Spinal cord (tissue), 10 donors: ENCODE data around the gene STK17B. TPM values are rescaled to one million over a fixed set of nuclear protein-coding genes. Genes with fewer than 3 reads are reported as not detected.

Experiments
- DNase-seq, 6 donors: peaks; one replicate each; pipeline versions ENCODE4 v3.0.0 to v3.0.0-alpha.2; 2013 to 2015; ENCODE audit warnings: low spot score in 6 of 6, low read depth in 4 of 6
- H3K27ac ChIP-seq: one replicate; pipeline ENCODE4 v1.5.1; 2013; ENCODE audit warnings: low read depth, low read length, control low read depth
- H3K27me3 ChIP-seq: one replicate; pipeline ENCODE4 v1.6.1; 2013; ENCODE audit warnings: low read length; ENCODE audit not compliant: control insufficient read depth, insufficient read depth
- H3K36me3 ChIP-seq: one replicate; pipeline ENCODE4 v1.6.1; 2013; ENCODE audit warnings: low read length; ENCODE audit not compliant: control insufficient read depth, insufficient read depth
- H3K4me1 ChIP-seq: one replicate; pipeline ENCODE4 v1.6.1; 2013; ENCODE audit warnings: low read length; ENCODE audit not compliant: control insufficient read depth, insufficient read depth
- H3K4me3 ChIP-seq: one replicate; pipeline ENCODE4 v1.5.1; 2013; ENCODE audit warnings: low read depth, low read length, control low read depth
- H3K9me3 ChIP-seq: one replicate; pipeline ENCODE4 v1.6.1; 2013; ENCODE audit warnings: low read length; ENCODE audit not compliant: control insufficient read depth, insufficient read depth
- WGBS: methylation state at CpG from one replicate; pipeline ENCODE4 v1.1.5; 2013; ENCODE audit warnings: missing lambda C conversion rate; ENCODE audit not compliant: insufficient coverage; 5-methylcytosine and 5-hydroxymethylcytosine counted together
- polyA plus RNA-seq, 2 donors: library from polyadenylated mRNA; unstranded; fragments of 120-200 nt; gene quantifications; one replicate each; pipeline ENCODE4 v1.2.1, GENCODE V29; 2013; ENCODE audit not compliant: insufficient read length in 2 of 2
- total RNA-seq, 2 donors: library from RNA; depleted of rRNA in 1 of 2; stranded (reverse); fragments of 120-200 nt in 1 of 2; fragments of >200 nt in 1 of 2; gene quantifications; one replicate each; pipeline versions ENCODE4 v1.2.3 to v1.2.4, GENCODE V29; 2013 to 2014
- donor health status: healthy.

The STK17B gene
- total and polyA plus RNA-seq, 4 donors, result 8.1 to 29.4 (median 10.7) TPM

GRCh38 chr2:196206804-196207203, 35.4 kb upstream of the STK17B start:
- Histone ChIP-seq H3K4me1 (no peaks in the 10 kb centered on the region), H3K27me3 (no peaks in the 10 kb centered on the region), H3K4me3 (no peak overlapping the region), H3K9me3 (no peaks in the 10 kb centered on the region), H3K36me3 (no peaks in the 10 kb centered on the region), H3K27ac (no peak overlapping the region)
- 100% methylated on average over 1 of the region's 1 CpG for WGBS
- no peak for DNase-seq

DNA sequence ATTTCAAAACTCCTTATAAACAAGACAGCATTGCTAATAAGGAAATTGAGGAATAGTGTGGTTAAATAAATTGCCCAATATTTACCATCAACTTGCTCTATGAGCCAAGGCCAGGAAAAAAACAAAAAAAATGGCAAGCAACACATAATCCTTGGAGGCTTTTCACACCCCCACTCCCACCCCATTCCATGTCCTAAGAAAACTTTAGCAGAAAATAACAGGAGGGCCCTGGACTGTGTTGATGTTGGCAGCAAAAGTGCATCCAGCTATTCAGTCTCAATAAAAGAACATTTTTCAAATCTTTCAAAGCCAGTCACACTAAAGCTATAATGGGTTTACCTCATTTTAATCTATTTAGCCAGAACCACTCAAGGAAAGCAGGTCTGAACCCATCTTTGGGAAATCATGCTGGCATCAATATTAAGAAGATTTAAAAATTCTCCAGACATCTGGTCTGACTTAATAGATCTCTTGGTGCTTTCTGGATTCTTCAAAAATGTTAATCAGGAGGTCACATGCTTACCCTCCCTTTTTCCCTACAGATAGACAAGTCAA, 34.6 kb upstream of the STK17B start:
- no peaks in the 10 kb centered on the region for H3K27me3 ChIP-seq
- H3K9me3 ChIP-seq, result no peaks in the 10 kb centered on the region
- H3K27ac ChIP-seq, result no peak overlapping the region
- H3K36me3 ChIP-seq, result no peaks in the 10 kb centered on the region
- peak in 1 of 6 donors; percentile 30 for DNase-seq
- no peak overlapping the region for H3K4me3 ChIP-seq
- H3K4me1 ChIP-seq, result no peaks in the 10 kb centered on the region

DNA sequence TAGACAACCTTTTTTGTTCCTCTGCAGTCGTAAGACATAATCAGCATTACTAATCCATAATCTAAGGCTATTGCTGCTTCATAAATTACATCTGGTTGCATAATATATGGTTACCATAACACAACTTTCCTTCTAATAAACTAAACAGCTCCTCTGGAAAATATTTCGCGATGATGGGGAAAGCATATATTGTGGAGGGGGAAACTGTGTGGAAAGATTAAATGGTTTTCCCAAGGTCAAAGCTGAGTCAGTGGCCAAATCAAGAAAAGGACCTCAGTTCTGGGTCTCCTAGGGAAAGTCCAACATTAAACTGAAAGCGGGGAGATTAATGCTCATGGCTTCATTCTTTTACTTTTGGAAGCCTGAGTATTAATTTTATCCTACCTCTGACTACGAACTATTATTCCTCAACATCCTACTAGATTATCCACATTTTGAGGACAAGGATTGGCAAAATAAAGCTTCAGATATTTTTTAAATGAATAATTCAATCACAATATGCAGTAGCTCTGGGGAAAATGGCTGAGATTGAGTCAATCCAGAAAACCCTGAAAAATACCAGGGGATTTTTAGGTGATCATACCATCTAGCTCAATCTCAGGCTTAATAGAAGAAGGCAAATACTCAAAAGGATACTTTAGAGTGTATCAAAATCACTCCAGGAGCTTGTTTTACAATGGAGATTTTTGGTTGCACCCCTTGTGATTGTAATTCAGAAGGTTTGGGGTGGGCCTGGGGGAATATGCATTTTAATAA, 33.8 kb upstream of the STK17B start:
- Histone ChIP-seq H3K36me3 (no peaks in the 10 kb centered on the region), H3K4me3 (no peak overlapping the region), H3K4me1 (no peaks in the 10 kb centered on the region), H3K27ac (no peak overlapping the region), H3K9me3 (no peaks in the 10 kb centered on the region), H3K27me3 (no peaks in the 10 kb centered on the region)
- 100% methylated on average over 3 of the region's 5 CpGs for WGBS
- DNase-seq, result no peak

DNA sequence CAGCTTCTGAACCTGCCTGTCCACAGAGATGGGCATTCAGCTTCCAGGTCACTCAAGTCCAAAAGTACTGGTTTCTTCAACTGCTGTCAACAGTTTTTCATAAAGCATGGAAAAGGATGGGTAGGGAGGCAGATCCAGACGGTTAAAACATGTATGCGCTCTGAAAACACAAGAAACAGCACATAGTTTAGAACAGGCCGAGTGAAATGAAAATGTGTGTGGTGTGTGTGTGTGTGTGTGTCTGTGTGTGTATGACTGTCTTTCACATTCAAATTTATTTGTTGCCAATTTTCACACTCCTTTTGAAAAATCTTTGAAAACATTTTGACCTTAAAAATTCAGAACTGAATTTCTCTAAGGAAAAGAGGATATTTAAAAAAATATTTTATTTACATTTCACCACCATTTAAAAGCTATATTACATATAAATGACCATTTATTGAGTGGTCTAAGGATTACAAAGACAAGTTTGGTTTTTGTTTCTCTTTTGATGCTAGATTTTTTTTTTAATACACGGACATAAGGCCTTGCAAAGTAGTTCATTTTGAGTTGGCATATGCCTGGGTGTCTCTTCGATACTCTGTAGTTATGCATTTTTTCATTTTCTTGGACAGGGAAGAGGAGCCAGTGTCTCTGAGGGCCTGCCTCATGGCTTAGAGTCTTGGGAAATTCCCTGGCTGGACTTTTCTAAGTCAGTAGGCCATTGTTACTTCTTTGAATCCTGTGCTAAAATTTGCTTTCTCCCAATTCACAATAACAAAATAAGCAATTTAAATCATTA, 30.0 kb upstream of the STK17B start:
- Histone ChIP-seq H3K27ac (no peak overlapping the region), H3K9me3 (no peaks in the 10 kb centered on the region), H3K27me3 (no peaks in the 10 kb centered on the region), H3K4me1 (no peaks in the 10 kb centered on the region), H3K36me3 (no peaks in the 10 kb centered on the region), H3K4me3 (no peak overlapping the region)
- WGBS, result 83% methylated on average over 1 of the region's 5 CpGs
- no peak for DNase-seq

GRCh38 chr2:196200557-196200956, 29.2 kb upstream of the STK17B start:
- no peak for DNase-seq
- Histone ChIP-seq H3K4me3 (no peak overlapping the region), H3K27ac (no peak overlapping the region), H3K9me3 (no peaks in the 10 kb centered on the region), H3K4me1 (no peaks in the 10 kb centered on the region), H3K27me3 (no peaks in the 10 kb centered on the region), H3K36me3 (no peaks in the 10 kb centered on the region)
- WGBS, result 100% methylated on average over 1 of the region's 2 CpGs

DNA sequence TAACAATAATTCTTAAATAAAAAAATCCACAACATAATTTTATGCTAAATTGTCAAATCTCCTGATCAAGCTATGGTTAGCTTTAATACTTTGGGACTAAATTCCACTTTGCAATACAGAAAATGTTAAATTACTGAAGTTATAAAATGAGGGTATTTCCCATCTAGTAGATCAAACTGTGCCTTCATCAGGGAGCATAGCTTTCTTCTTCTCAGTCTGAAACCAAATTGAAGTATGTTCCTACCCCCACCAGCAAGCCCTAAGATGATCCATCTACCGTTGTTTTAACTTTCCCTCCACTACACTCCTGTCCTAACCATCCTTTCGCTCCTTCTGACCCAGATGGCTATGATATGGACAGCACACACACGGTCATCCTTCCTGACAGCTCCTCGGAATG, 24.4 kb upstream of the STK17B start:
- Histone ChIP-seq H3K4me1 (no peaks in the 10 kb centered on the region), H3K27ac (no peak overlapping the region), H3K27me3 (no peaks in the 10 kb centered on the region), H3K9me3 (no peaks in the 10 kb centered on the region), H3K4me3 (no peak overlapping the region), H3K36me3 (no peaks in the 10 kb centered on the region)
- WGBS, result 95% methylated on average over 4 of the region's 4 CpGs
- no peak for DNase-seq

DNA sequence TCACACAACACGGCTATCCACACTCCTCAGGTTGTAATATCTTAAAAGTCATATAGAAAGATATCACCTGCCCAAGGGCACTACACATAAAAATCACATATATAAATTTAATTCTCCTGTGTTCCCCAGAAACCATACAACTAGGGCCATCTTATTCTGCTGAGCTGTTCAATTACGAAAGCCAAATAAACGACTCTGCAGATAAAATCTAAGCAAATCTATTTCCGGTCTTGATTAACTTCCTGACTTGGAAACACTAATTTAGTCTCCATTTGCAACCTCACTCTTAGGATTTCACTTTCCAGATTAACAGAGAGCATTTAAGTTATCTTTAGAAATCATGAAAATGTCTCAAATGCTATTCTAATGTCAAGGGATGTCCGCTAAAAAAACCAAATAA, 23.9 kb upstream of the STK17B start:
- Histone ChIP-seq H3K4me3 (no peak overlapping the region), H3K27me3 (no peaks in the 10 kb centered on the region), H3K4me1 (no peaks in the 10 kb centered on the region), H3K27ac (no peak overlapping the region), H3K9me3 (no peaks in the 10 kb centered on the region), H3K36me3 (no peaks in the 10 kb centered on the region)
- no peak for DNase-seq
- WGBS, result 79% methylated on average over 2 of the region's 5 CpGs

GRCh38 chr2:196191541-196191940, 20.2 kb upstream of the STK17B start:
- Histone ChIP-seq H3K27ac (no peak overlapping the region), H3K27me3 (no peaks in the 10 kb centered on the region), H3K4me3 (no peak overlapping the region), H3K36me3 (no peaks in the 10 kb centered on the region), H3K4me1 (no peaks in the 10 kb centered on the region), H3K9me3 (no peaks in the 10 kb centered on the region)
- no peak for DNase-seq
- no CpG with 5 or more reads among the region's 1 CpG for WGBS

- Histone ChIP-seq H3K4me1 (no peaks in the 10 kb centered on the region), H3K9me3 (no peaks in the 10 kb centered on the region), H3K27me3 (no peaks in the 10 kb centered on the region), H3K27ac (no peak overlapping the region), H3K36me3 (no peaks in the 10 kb centered on the region), H3K4me3 (no peak overlapping the region)
- no CpG with 5 or more reads among the region's 2 CpGs for WGBS
- DNase-seq, result no peak
These were observed 16.6 kb upstream of the STK17B start for GRCh38 chr2:196187898-196188458.
